ENCODE results near the gene MYO9A.

Gene MYO9A

GRCh38 chr15:71779073-71779797 lies 338.7 kb downstream of the MYO9A start:
- DNase-seq = no peak

GRCh38 chr15:71777216-71777943 lies 340.6 kb downstream of the MYO9A start:
- no peak for DNase-seq

- DNase-seq = no peak
Observed at GRCh38 chr15:71776304-71776703, 341.6 kb downstream of the MYO9A start.

- DNase-seq = no peak
Observed at GRCh38 chr15:71775856-71776255, 342.1 kb downstream of the MYO9A start.

GRCh38 chr15:71773206-71773859 lies 344.6 kb downstream of the MYO9A start:
- DNase-seq = no peak

Data from hematopoietic multipotent progenitor cell treated with erythropoietin and hydrocortisone succinate and interleukin-3 and kit ligand, for 4 days (in vitro differentiated cells).